ENCODE data around the gene PNPLA2.

The PNPLA2 gene

DNA sequence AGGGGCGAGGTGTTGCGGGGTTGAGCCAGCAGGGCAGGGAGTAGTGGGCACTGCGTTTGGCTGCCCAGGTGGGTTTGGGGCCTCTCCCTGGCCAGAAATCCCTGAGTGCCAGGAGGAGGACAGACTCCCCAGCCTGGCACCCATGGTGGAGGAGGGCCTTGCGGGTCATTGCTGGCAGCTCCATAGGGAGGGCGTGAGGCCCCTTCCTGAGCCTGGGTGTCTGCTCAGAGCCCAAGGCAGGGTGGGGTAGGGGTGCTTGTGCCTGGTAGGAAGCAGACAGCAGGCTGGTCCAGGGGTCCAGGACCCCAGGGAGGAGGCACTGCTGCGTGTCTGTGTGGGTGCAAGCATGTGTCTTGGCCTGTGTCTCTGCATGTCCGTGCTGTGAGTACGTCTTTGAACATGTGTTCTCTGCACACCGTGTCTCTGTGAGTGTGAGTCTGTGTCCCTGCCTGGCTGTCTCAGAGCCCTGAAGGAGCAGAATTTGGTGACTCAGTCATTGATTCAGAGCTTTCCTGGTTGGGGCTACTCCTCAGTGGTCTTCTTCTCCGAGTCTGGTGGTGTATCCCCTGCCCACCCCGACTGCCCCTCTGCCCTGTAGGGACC is 27.9 kb downstream of the PNPLA2 start:
- no peak for DNase-seq

DNA sequence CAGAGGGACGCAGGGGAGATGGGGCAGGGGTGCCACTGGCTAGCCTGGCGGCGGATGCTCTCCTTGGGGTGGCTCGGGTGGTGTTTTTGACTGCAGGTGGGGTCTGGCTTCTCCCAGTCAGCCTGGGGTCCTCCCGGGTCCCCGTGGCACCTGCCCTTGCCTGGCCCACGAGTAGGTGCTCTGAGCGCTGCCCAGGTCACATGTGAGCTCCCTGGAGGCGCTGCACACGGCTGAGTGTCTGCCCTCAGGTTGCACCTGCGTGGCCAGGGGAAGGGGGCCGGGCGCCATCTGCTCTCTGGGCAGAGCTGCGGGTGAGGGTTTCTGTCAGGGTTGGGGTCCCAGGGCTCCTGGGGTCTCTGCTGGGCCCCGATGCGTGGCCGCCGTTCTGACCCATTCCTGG is 29.2 kb downstream of the PNPLA2 start:
- DNase-seq = no peak

DNA sequence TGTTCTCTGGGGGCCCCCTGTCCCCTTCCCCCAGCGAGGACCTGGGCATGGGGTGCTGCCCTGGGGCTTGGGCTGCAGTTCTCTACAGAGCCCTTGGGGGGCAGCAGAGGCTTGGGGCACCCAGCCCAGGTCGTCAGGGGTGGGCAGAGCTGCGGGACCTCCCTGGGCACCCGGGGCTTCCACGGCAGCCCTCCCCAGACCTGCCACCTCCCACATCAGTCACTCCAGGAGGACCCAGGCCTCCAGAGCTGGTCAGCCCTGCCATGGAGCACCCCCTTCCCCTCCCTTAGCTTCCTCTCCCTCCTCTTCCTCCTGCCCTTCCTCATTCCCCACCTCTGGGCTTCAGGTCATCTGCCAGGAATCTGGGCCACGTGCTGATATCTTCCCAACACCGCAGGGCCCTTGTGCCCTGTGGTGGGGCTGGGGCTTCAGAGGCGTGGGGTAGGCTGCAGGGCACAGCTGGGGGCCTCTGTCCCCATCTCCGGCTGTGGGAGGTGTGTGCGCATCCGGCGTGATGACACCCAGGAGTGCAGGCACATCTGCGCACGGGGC is 29.7 kb downstream of the PNPLA2 start:
- no peak for DNase-seq

DNA sequence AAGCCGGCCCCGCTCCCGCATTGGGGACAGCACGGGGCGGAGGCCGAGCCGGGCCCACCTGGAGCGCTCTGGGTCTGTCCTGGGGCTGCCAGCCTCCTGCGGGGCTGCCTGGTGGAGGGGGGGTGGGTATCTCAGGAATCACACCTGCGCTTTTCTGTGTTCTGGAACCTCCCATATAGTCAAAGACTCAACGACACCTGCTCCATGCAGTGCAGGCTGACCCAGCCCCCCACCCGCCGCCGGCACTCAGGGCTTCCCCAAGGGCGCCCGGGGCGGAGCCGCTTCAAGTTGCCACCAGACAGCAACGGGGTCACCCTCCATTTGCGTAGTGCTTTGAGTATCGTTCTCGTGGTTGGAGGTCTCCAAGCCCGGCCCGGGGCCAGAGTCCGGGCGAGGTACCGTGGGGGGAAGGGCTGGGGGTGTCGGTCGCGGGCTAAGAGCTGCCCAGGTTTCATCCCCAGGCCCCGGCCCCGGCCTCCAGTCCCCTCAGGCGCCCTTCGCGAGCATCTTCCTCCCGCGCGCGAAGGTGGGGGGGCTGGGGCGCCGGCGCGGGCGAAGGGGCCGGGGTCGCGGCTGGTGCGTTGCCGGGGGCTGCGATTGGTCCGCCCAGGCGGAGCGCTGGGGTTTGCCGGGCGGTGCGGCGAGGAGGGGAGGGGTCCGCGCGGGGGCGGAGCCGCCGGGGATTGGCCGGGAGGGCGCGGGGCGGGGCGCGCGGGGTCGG is 30.6 kb downstream of the PNPLA2 start:
- DNase-seq = peak; percentile 77

DNA sequence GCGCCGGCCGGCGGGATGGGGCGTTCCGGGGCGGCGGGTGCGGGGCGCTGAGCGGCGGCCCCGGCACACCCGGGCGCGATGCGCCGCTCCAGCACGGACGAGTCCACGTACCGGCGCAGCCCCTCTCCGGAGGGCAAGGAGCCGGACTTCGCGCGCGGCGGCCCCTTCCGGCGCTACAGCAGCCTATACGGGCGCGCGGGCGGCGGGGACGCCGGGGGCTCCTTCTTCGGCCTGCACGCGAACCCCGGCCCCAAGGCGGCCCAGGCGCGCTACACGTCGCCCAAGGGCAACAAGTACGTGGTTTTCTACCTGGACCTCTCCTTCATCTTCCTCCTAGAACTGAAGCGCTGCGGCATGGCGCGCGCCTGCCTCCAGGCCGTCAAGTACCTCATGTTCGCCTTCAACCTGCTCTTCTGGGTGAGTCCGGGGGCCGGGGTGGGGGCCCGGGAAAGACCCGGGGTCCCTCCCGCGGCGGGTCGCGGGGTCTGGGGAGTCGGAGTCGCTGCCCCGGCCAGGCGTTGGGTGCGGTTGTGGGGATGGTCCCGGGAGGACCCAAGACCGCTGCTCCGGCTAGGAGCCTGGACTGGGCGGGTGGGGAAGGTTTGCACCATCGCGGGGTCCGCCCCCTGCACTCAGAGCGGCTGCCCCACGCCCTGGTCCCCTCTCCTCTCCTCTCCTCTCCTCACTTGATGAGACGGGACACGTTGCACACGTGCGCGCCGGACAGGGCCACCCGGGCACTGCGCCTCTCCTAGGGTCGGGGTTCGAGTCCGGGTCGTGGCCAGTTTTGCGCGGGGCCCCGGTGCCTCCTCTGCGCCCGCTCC is 31.4 kb downstream of the PNPLA2 start:
- DNase-seq = no peak

DNA sequence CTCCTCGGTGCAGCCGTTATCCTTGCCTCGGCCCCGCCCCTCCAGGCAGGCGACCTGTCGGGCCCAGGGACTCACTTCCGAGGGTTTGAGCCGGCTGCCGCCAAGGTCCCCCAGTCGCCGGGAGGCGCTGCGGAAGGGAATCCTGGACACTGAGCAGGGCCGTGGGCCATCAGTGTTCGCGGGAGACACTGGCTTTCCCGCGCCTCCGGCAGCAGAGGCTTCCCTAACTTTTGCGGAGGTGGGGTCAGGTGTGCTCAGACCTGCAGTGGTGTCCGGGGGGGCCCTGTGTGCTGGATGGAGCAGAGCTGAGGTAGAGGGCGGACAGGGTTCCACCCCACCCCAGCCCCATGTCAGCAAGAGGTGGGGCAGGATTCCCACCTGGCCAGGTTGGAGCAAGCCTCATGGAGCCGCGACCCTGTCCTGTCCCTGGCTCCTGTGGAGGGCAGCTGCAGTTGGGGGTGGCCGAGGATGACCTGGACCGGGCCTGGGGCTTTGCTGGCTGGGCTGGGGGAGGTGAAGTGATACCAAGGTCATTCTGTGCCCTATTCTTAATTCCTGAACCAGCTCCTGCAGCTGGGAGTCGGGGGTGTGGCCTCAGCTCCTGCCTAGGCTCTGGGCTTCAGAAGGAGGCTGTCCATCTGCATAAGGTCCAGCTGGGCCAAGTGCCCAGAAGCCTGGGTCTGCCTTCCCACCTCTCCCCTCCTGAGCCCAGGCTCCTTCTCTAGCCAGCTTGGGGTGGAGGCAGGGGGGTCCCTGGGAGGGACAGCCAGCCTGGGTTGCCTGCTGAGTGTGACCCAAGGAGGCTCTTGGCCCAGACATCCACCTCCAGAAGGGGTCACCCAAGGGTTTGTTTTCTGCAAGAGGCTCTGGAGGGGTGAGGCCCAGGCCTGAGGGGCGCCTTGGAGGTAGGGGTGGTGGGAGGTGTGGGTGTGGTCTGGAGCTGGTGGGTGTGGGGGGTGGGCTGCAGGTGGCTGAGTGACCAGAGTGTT is 32.4 kb downstream of the PNPLA2 start:
- DNase-seq = no peak

DNA sequence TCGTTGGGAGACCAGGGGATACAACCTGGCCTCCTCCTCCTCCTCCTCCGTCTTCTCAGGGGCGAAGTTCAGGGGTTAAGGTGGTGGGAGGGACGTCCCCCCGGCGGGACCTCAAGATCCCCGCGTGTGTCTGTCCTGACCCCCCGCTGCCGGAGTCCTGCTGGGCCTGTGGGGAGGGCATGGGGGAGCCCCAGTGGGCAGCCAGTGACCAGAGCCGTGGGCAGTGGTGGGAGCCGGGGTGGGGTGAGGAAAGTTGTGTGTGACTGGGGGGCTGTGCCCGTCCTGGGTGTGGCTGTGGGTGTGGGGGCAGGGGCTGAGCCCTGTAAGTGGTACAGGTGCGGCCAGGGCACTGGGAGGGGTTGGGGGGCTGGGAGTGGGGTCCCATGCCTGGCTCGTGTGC is 34.0 kb downstream of the PNPLA2 start:
- DNase-seq = no peak

DNA sequence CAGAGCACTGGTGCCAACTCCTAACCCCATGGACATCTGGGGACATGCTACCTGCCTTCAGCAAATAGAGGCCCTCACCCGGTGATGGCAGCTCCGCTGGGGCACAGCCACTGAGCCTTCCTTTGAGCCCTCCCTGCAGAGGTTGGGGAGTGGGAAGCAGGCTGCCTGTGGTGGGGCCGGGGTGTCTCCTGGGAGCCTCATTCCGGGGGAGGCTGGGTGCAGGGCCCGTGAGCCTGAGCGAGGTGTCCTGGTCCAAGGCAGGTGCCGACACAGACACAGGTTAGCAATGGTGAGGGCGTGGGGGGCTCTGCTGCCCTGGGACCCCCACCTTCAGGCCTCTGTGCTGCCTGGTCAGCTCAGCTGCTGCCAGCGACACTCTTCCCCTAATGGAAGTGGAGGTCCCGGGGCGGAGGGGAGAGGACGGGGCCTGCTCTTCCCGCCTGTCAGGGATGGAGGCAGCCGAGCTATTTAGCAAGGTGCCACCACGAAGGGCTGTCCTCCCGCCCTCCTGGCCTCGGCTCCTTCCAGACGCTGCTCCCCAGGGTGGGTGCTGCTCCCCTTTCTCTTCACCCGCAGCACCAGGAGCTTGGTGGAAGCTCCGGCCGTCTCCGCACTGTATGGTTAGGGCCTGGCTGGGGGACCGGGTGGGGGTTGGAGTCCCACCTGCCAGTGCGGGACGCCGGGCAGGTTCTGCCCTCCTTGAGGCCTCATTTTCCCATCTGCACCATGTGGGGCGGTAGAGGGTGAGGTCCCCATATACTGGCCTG is 35.2 kb downstream of the PNPLA2 start:
- no peak for DNase-seq

DNA sequence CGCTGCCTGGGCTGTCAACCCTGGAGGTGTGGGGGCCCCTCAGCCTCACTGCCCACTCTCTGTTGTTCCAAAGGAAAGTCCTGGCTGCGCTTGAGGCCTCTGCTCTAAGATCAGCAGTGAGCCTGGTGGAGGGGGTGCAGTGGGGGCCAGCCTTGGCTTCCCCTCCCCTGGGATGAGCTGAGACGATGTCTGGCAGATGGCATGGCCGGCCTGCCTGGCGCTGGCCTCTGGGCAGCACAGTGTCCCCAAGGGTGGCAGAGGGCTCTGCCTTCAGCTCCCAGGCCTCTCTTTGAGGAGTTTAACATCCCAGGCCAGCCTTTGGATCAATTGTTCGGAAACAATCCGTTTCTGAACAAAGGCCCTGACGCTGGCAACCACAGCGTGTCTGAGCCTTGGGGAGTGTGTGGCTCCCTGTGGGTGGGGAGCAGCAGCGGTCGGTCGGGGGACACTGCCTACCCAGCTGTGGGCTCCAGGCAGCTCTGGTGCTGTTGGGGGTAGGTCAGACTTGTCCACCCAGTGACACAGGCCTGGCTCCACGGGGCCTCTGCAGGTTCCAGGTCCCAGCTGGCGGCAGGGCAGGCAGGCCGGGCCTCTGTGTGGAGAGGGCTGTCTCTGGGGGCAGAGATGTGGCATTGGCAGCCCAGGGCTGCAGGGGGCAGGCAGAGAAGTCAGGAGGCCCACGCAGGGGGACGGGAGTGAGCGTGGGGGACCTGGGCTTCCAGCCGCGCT is 36.1 kb downstream of the PNPLA2 start:
- DNase-seq = no peak

DNA sequence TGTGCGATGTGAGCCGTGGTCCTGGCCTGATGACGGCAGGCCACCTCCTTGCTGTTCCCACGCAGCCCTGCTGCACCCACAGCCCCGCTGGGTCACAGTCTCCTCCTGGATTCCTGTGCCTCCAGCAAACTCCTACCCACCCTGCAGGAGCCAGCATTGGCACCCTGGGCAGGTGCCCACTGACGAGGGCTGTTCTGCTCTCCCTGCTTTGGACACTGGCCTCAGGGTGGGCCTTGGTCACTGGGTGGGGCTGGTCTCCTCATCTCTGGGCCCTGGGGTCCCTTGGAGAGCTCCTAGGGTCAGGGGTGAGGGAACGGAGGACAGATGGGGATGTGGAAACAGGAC is 36.6 kb downstream of the PNPLA2 start:
- no peak for DNase-seq

DNA sequence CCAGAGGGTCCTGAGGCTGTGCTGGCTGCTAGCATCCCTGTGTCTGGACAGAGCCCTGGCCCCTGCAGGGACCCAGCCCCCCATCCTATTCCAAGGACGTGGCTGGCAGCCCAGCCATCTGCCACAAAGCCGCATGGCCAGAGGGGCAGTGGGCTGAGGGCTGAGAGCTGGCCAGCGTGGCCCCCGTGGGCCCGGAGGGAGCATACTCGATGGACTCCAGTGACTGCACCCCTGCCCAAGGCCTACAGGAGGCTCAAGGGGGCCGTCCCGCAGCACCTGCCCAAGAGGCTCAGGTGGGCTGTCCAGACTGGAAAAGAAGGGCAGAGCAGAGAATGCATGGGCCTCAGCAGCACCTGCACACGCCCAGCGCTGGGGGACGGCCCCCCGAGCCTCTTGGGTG is 37.1 kb downstream of the PNPLA2 start:
- no peak for DNase-seq

DNA sequence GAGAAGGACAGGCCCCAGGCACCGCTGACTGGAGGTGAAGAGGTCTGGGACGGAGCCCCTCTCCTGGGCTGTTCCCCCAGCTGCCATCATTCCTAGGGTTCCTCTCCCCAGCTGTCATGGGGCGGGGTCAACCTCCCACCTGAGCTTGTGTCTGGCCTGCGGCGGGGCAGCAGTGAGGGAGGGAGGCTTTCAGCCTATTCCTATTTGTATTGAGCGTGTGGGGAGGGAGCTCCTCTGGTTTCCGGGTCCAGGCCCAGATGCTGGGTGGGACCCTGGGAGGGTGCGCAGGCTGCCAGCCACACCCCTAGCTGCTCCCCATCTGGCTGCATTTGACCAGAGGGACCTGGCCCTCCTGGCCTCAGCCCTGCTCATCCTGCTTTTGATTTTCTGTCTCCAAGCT is 37.7 kb downstream of the PNPLA2 start:
- no peak for DNase-seq

DNA sequence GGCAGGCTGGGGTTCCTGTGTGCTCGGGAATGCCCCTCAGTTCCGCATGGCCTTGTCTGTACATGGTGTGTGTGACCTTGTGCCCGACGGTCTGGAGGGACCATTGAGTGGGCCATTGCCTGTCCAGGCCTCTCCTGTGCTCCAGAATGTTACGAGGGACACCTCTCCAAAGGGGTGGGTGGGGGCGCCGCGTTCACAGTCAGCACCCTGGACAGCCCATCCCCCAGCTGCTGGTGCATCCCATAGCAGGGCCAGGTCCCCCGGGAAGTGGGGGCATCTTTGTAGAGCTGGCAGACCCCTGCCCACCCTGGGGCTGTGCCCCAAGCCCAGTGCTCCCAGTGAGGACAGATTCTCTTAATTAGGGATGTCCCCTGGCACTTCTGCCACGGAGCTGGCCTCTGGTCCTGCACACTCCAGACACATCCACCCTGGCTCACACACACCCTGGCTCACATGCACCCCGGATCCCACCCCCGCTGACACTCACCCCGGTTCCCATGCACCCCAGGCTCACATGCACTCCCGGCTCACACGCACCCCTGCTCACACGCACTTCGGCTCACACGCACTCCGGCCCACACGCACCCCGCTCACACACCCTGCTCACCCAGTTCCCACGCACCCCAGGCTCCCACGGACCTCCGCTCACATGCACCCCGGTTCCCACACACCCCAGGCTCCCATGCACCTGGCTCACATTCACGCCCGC is 39.5 kb downstream of the PNPLA2 start:
- DNase-seq = no peak

DNA sequence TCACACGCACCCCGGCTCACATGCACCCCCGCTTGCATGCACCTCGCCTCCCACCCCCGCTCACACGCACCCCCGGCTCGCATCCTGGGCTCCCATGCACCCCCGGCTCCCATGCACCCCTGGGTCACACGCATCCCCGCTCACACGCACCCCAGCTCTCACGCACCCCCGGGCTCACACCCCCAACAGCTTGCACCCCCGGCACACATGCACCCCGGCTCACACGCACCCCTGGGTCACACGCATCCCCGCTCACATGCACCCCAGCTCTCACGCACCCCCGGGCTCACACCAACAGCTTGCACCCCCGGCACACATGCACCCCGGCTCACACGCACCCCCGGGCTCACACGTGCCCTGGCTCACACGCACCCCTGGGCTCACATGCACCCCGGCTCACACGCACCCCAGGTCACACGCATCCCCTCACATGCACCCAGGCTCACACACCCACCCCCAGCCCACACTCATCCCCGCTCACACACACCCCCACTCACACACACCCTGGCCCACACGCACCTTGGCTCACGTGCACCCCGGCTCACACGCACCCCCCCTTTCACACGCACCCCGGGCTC is 40.1 kb downstream of the PNPLA2 start:
- no peak for DNase-seq

DNA sequence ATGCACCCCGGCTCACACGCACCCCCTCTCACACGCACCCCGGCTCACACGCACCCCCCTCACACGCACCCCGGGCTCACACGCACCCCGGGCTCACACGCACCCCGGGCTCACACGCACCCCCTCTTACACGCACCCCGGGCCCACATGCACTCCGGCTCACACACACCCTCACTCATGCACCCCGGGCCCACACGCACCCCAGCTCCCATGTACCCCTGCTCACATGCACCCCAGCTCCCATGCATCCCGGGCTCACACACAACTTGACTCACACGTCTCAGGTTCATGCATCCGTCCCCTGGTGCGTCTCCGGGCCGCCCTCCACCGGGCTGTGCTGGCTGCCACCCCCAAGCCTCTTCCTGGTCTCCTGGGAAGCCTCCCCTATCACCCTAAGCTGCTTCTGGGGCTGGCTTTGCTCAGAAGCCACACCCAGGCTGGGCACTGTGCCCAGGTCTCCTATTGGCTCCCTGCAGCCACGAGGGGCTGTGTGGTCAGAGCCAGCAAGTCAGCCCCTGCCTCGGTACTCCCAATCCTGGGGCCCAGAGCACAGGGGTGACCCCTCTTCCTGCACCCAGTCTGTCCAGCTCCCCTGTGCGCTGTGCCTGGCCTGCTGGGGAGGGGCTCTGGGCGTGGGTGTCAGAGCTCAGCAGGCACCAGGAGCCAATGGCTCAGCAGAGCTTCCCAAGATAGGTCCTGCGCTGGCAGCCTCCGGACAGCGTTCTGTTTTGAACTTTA is 40.8 kb downstream of the PNPLA2 start:
- DNase-seq = peak; percentile 88

DNA sequence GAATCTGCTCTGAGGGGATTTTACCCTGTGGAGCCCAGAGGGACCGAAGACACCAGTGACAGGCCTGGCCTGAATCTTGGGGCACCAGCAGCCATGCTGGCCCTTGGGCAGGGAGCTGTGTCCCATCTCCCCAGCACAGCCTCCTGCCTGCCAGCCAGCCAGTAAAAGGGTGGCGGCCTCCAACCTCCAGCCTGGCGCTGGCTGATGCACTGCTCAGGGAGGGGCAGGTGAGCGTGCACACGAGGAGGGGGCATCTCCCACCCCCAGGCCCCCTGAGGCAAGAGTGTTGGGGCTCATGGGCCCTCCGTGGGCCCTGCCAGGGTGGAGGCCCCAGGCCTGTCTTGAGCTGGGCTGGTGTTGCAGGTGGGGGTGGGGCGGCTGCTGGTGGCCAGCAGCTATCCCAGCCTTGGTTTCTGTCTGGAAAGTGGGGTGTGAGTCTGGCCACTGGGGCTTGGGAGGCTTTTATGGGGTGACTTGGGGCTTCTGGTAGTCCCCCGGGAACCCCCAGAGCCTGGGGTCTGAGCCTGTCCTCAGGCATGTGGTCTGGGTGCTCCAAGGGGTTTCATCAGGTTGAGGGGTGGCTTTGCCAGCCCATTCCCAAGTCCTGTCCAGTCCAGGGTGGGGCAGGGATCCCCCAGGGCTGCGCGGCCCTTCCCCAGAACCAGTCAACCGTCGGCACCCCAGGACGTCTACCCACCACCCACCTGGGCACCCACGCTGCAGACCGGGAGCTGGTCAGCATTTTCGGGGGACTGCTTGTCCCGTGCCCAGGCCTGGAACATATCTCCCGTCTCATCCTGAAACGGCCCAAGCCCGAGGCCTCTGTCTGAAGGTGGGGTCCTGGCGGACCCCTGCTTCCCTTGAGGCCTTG is 41.8 kb downstream of the PNPLA2 start:
- DNase-seq = no peak

DNA sequence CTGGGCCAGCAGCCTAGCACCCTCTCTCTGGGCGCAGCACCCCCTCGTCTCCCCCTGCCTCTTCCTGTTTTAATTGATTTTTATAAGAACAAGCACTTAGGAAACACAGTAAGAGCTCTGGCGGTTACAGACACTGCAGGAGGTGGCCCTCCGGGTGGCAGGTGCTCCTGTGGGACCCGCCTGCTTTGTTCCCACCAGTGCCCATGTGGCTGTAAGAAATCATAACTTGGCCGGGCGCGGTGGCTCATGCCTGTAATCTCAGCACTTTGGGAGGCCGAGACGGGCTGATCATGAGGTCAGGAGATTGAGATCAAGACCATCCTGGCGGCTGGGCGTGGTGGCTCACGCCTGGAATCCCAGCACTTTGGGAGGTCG is 42.4 kb downstream of the PNPLA2 start:
- DNase-seq = no peak

DNA sequence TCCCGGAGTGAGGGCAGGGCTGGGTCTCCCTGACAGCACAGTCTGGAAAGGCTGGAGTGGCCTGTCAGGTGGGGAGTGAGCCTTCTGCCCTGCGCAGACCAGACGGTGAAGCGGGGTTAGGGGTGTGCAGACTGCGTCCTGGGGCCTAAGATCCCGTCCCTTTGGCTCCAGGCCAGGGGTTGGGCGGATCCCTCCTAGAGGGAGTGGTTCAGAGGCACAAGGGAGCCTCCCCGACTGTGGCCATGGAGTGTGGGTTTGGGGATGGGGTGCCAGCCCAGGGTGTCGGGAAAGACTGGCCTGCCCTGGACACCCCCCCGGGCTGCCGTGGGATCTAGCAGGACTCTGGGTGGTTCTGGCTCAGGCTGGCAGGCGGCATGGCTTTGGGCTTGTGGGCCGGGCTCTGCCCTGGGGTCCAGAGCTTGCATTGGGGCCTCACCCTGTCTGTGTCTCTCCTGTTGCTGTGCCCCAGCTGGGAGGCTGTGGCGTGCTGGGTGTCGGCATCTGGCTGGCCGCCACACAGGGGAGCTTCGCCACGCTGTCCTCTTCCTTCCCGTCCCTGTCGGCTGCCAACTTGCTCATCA is 43.5 kb downstream of the PNPLA2 start:
- DNase-seq = no peak
